HepG2 (cell line): ENCODE results near the gene PHF5A. TPM values are rescaled to one million over a fixed set of nuclear protein-coding genes. Genes with fewer than 3 reads are reported as not detected.

Source experiments
- CCAR2 ChIP-seq: fragments of 200-400 bp; formaldehyde crosslinking; optimal IDR thresholded peaks from 2 replicates; pipeline ENCODE3; 2018; ENCODE audit warnings: low read depth, mild to moderate bottlenecking, low read length, moderate library complexity
- EHMT2 ChIP-seq: fragments of 200-600 bp; sonication (generic); IDR thresholded peaks from 2 replicates; pipeline ENCODE4 v1.7.0; 2017; ENCODE audit warnings: antibody characterized with exemption, low read depth, low read length, borderline replicate concordance
- ELF1 ChIP-seq: sonication (generic); formaldehyde crosslinking; IDR thresholded peaks from 2 replicates; pipeline ENCODE4 v1.4.0; 2020; ENCODE audit warnings: missing genetic modification reagents
- FOXC1 ChIP-seq: sonication (generic); formaldehyde crosslinking; IDR thresholded peaks from 2 replicates; pipeline ENCODE4 v1.8.0; 2022; ENCODE audit warnings: mild to moderate bottlenecking, missing genetic modification reagents, borderline replicate concordance
- HDAC6 ChIP-seq: fragments of 200-600 bp; sonication (generic); IDR thresholded peaks from 2 replicates; pipeline ENCODE4 v1.7.0; 2017; ENCODE audit warnings: mild to moderate bottlenecking, antibody characterized with exemption, low read length, low read depth
- THAP9 ChIP-seq: sonication (generic); formaldehyde crosslinking; IDR thresholded peaks from 2 replicates; pipeline ENCODE4; 2020; ENCODE audit warnings: missing genetic modification reagents, mild to moderate bottlenecking, borderline replicate concordance
- UBTF ChIP-seq: sonication (generic); formaldehyde crosslinking; IDR thresholded peaks from 2 replicates; pipeline ENCODE4 v1.4.0; 2020; ENCODE audit warnings: mild to moderate bottlenecking, missing genetic modification reagents
- ZBTB7B ChIP-seq: sonication (generic); formaldehyde crosslinking; IDR thresholded peaks from 2 replicates; pipeline ENCODE4 v1.4.0; 2020; ENCODE audit warnings: missing genetic modification reagents
- ZNF101 ChIP-seq: sonication (generic); formaldehyde crosslinking; IDR thresholded peaks from 2 replicates; pipeline ENCODE4 v1.4.0; 2020; ENCODE audit warnings: mild to moderate bottlenecking, low read depth, missing genetic modification reagents, borderline replicate concordance
- ZNF460 ChIP-seq: sonication (generic); formaldehyde crosslinking; IDR thresholded peaks from 2 replicates; pipeline ENCODE4 v1.5.1; 2020; ENCODE audit warnings: missing genetic modification reagents, mild to moderate bottlenecking, borderline replicate concordance
- ZNF530 ChIP-seq: sonication (generic); formaldehyde crosslinking; IDR thresholded peaks from 2 replicates; pipeline ENCODE4 v1.5.0; 2020; ENCODE audit warnings: low read depth, mild to moderate bottlenecking, missing genetic modification reagents
- ZNF609 ChIP-seq: sonication (generic); formaldehyde crosslinking; IDR thresholded peaks from 2 replicates; pipeline ENCODE4 v1.4.0; 2020; ENCODE audit warnings: mild to moderate bottlenecking, missing genetic modification reagents, borderline replicate concordance
- polyA plus RNA-seq, 8 experiments: library from polyadenylated mRNA; depleted of rRNA in 3 of 8; stranded (reverse) in 7 of 8; unstranded in 1 of 8; fragments of >200 nt; fragmentation: Illumina TruSeq in 4 of 8; extraction: Trizol in 4 of 8; gene quantifications; 2 replicates each; pipeline versions ENCODE4 v1.2.1 to v1.2.3, GENCODE V29; 2011 to 2016; ENCODE audit warnings: low read depth in 4 of 8, missing spikeins in 1 of 8, mixed read lengths in 1 of 8; ENCODE audit not compliant: insufficient read depth in 1 of 8
- total RNA-seq, 5 experiments: library from RNA; depleted of rRNA; stranded (reverse); fragments of >200 nt; fragmentation: Illumina TruSeq; extraction: Trizol; gene quantifications; 2 replicates each; pipeline ENCODE4 v1.2.3, GENCODE V29; 2016; ENCODE audit warnings: low read depth in 1 of 5
- TF ChIP-seq, protein P1 (sequence below): sonication (generic); formaldehyde crosslinking; IDR thresholded peaks from 2 replicates; pipeline ENCODE4 v1.4.0; 2020; ENCODE audit warnings: missing genetic modification reagents

The PHF5A gene
- total and polyA plus RNA-seq, 2 of the 13 experiments (the other 11 are each of a cell fraction or from before 2014, with no cell fraction given), result 56.6 to 105 TPM

- TF ChIP-seq ZNF460 (CRISPR knock-in tag) (no peak), ZNF609 (CRISPR knock-in tag) (no peak), ZNF101 (CRISPR knock-in tag) (no peak), UBTF (CRISPR knock-in tag) (peak; percentile 59), CCAR2 (no peak), ELF1 (CRISPR knock-in tag) (peak; percentile 96), ZBTB7B (no peak), HDAC6 (no peak), EHMT2 (no peak), FOXC1 (CRISPR knock-in tag) (peak; percentile 85), ZNF530 (CRISPR knock-in tag) (no peak), THAP9 (CRISPR knock-in tag) (peak; percentile 99)
- TF ChIP-seq, protein P1, sequence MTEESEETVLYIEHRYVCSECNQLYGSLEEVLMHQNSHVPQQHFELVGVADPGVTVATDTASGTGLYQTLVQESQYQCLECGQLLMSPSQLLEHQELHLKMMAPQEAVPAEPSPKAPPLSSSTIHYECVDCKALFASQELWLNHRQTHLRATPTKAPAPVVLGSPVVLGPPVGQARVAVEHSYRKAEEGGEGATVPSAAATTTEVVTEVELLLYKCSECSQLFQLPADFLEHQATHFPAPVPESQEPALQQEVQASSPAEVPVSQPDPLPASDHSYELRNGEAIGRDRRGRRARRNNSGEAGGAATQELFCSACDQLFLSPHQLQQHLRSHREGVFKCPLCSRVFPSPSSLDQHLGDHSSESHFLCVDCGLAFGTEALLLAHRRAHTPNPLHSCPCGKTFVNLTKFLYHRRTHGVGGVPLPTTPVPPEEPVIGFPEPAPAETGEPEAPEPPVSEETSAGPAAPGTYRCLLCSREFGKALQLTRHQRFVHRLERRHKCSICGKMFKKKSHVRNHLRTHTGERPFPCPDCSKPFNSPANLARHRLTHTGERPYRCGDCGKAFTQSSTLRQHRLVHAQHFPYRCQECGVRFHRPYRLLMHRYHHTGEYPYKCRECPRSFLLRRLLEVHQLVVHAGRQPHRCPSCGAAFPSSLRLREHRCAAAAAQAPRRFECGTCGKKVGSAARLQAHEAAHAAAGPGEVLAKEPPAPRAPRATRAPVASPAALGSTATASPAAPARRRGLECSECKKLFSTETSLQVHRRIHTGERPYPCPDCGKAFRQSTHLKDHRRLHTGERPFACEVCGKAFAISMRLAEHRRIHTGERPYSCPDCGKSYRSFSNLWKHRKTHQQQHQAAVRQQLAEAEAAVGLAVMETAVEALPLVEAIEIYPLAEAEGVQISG (CRISPR knock-in tag), result peak; percentile 77
Measured at GRCh38 chr22:41468381-41469217, at the start of gene PHF5A, which contains the start of gene ACO2 (continued).
